CD14-positive monocyte (primary cell): ENCODE data around the gene WDR45. TPM values are rescaled to one million over a fixed set of nuclear protein-coding genes. Genes with fewer than 3 reads are reported as not detected.

Source experiments
- DNase-seq, 3 donors: peaks; one replicate each; pipeline ENCODE4 v3.0.0-alpha.2; 2011 to 2022
- H2AFZ ChIP-seq: 2 replicates; pipeline ENCODE4 v1.6.0; 2012; ENCODE audit warnings: mild to moderate bottlenecking, low read depth, low read length, inconsistent platforms; ENCODE audit not compliant: insufficient read depth, poor library complexity, severe bottlenecking
- H3K27ac ChIP-seq, 2 donors: 1 replicate in 1 of 2; 2 replicates in 1 of 2; pipeline ENCODE4 v1.5.1; 2012 to 2013; ENCODE audit warnings: low read length in 2 of 2, control low read depth in 1 of 2, inconsistent platforms in 1 of 2, low read depth in 1 of 2, mild to moderate bottlenecking in 1 of 2
- H3K27me3 ChIP-seq, 2 donors: one replicate each; pipeline versions ENCODE4 v1.6.0 to v1.6.1; 2011 to 2013; ENCODE audit warnings: low read length in 2 of 2; ENCODE audit not compliant: control insufficient read depth in 2 of 2, insufficient read depth in 2 of 2
- H3K36me3 ChIP-seq, 2 donors: replicated peaks in 1 of 2; 1 replicate in 1 of 2; 2 replicates in 1 of 2; pipeline versions ENCODE4 v1.5.1 to v1.6.1; 2012 to 2013; ENCODE audit warnings: low read length in 2 of 2, control low read depth in 1 of 2, inconsistent platforms in 1 of 2, mild to moderate bottlenecking in 1 of 2; ENCODE audit not compliant: insufficient read depth in 2 of 2, control insufficient read depth in 1 of 2
- H3K4me1 ChIP-seq, 2 donors: 1 replicate in 1 of 2; 2 replicates in 1 of 2; pipeline versions ENCODE4 v1.5.1 to v1.6.1; 2012 to 2013; ENCODE audit warnings: low read length in 2 of 2, control low read depth in 1 of 2, inconsistent platforms in 1 of 2, mild to moderate bottlenecking in 1 of 2, moderate library complexity in 1 of 2; ENCODE audit not compliant: insufficient read depth in 2 of 2, control insufficient read depth in 1 of 2
- H3K4me2 ChIP-seq: replicated peaks from 2 replicates; pipeline ENCODE3; 2012; ENCODE audit warnings: low read length, moderate library complexity, mild to moderate bottlenecking; ENCODE audit not compliant: poor library complexity, severe bottlenecking; ENCODE audit errors: extremely low read depth
- H3K4me3 ChIP-seq, 3 experiments: fragments of 200-600 bp in 1 of 3; sonication (generic) in 1 of 3; replicated peaks in 1 of 3; 1 replicate in 2 of 3; 2 replicates in 1 of 3; pipeline ENCODE4 v1.5.1; 2011 to 2013; ENCODE audit warnings: low read length in 3 of 3, mild to moderate bottlenecking in 3 of 3, control low read depth in 2 of 3, low read depth in 2 of 3, inconsistent platforms in 1 of 3, moderate library complexity in 1 of 3
- H3K79me2 ChIP-seq: 2 replicates; pipeline ENCODE4 v1.6.0; 2012; ENCODE audit warnings: mild to moderate bottlenecking, control low read depth, inconsistent platforms, low read length, moderate library complexity; ENCODE audit not compliant: insufficient read depth
- H3K9ac ChIP-seq: 2 replicates; pipeline ENCODE4 v1.6.0; 2017; ENCODE audit warnings: low read length, mild to moderate bottlenecking; ENCODE audit not compliant: insufficient read depth, poor library complexity, severe bottlenecking
- H3K9me3 ChIP-seq, 2 donors: replicated peaks in 1 of 2; 1 replicate in 1 of 2; 2 replicates in 1 of 2; pipeline versions ENCODE4 v1.5.1 to v1.6.1; 2012 to 2013; ENCODE audit warnings: low read length in 2 of 2, control low read depth in 1 of 2; ENCODE audit not compliant: control insufficient read depth in 1 of 2, insufficient read depth in 1 of 2
- H4K20me1 ChIP-seq: 2 replicates; pipeline ENCODE4 v1.6.0; 2012; ENCODE audit warnings: mild to moderate bottlenecking, low read length, control low read depth, moderate library complexity; ENCODE audit not compliant: insufficient read depth
- H3K27ac Mint-ChIP-seq, 7 donors: one replicate each; pipeline ENCODE4 v1.8.0; 2020; ENCODE audit warnings: mild to moderate bottlenecking in 7 of 7, mixed read lengths in 7 of 7, moderate library complexity in 6 of 7, inconsistent platforms in 2 of 7
- H3K27me3 Mint-ChIP-seq, 3 donors: one replicate each; pipeline ENCODE4 v1.8.0; 2021 to 2022; ENCODE audit warnings: low read depth in 3 of 3, mild to moderate bottlenecking in 3 of 3, mixed read lengths in 3 of 3, moderate library complexity in 3 of 3, inconsistent platforms in 1 of 3
- H3K36me3 Mint-ChIP-seq, 2 donors: one replicate each; pipeline ENCODE4 v1.8.0; 2020; ENCODE audit warnings: mixed read lengths in 2 of 2, inconsistent platforms in 1 of 2, mild to moderate bottlenecking in 1 of 2
- H3K4me1 Mint-ChIP-seq: one replicate; pipeline ENCODE4 v1.8.0; 2020; ENCODE audit warnings: mild to moderate bottlenecking, mixed read lengths
- H3K4me3 Mint-ChIP-seq, 2 donors: one replicate each; pipeline ENCODE4 v1.8.0; 2020; ENCODE audit warnings: mild to moderate bottlenecking in 2 of 2, mixed read lengths in 2 of 2, moderate library complexity in 1 of 2
- H3K9me3 Mint-ChIP-seq, 7 donors: one replicate each; pipeline ENCODE4 v1.8.0; 2020 to 2022; ENCODE audit warnings: mixed read lengths in 7 of 7, mild to moderate bottlenecking in 6 of 7, moderate library complexity in 6 of 7, inconsistent platforms in 2 of 7
- CTCF ChIP-seq: fragments of 200-600 bp; IDR thresholded peaks from one replicate; pipeline ENCODE4 v1.8.0; 2022; ENCODE audit warnings: antibody characterized with exemption, mild to moderate bottlenecking
- WGBS: methylation state at CpG from one replicate; pipeline ENCODE4 v1.1.5; 2013; ENCODE audit warnings: missing lambda C conversion rate; ENCODE audit not compliant: insufficient coverage; 5-methylcytosine and 5-hydroxymethylcytosine counted together
- intact Hi-C, 2 donors: fragments of 100-400 bp; cut with micrococcal nuclease; formaldehyde crosslinking; loops; one replicate each; pipeline versions ENCODE4 v1.15.0 to v1.15.1; 2023
- polyA plus RNA-seq, 3 donors: library from polyadenylated mRNA; depleted of rRNA in 1 of 3; unstranded in 2 of 3; stranded (reverse) in 1 of 3; fragments of 300-500 nt in 2 of 3; fragments of >200 nt in 1 of 3; fragmentation: Illumina TruSeq in 2 of 3; gene quantifications; 1 replicate in 2 of 3; 2 replicates in 1 of 3; pipeline ENCODE4 v1.2.3, GENCODE V29; 2012 to 2021

WDR45 gene
- polyA plus RNA-seq, 3 donors = 83.1 to 207 (median 83.8) TPM

GRCh38 chrX:49117581-49117980, 37.9 kb upstream of the WDR45 start:
- TF ChIP-seq CTCF = no peak
- peaks cover 0 to 5% (median 0%) of the 10 kb centered on the region in 7 donors for H3K9me3 Mint-ChIP-seq
- Histone ChIP-seq H3K79me2 (peaks cover 4% of the 10 kb centered on the region), H3K4me2 (no peak overlapping the region), H3K4me3 (no peak overlapping the region), H3K27ac (no peak overlapping the region), H3K9me3 (no peaks in the 10 kb centered on the region), H3K4me1 (peaks cover 2 to 4% of the 10 kb centered on the region in 2 donors), H4K20me1 (no peaks in the 10 kb centered on the region), H3K36me3 (peaks cover 57 to 77% of the 10 kb centered on the region in 2 donors), H2AFZ (no peak overlapping the region), H3K27me3 (no peaks in the 10 kb centered on the region), H3K9ac (no peak overlapping the region)
- H3K27ac Mint-ChIP-seq = peak overlapping the region in 1 of 7 donors; percentile 70
- no CpG with 5 or more reads among the region's 6 CpGs for WGBS
- H3K4me3 Mint-ChIP-seq = no peak overlapping the region
- no peak for DNase-seq
- intact Hi-C loops = no loop called here
- H3K36me3 Mint-ChIP-seq = peaks cover 56 to 72% of the 10 kb centered on the region in 2 donors
- H3K4me1 Mint-ChIP-seq = peaks cover 3% of the 10 kb centered on the region
- peaks cover 0 to 10% (median 0%) of the 10 kb centered on the region in 3 donors for H3K27me3 Mint-ChIP-seq

- peak overlapping the region in 1 of 7 donors; percentile 68 for H3K27ac Mint-ChIP-seq
- H4K20me1 ChIP-seq = no peaks in the 10 kb centered on the region
- no peaks in the 10 kb centered on the region for H3K79me2 ChIP-seq
- no peaks in the 10 kb centered on the region for H3K9me3 ChIP-seq
- H3K4me1 Mint-ChIP-seq = peaks cover 1% of the 10 kb centered on the region
- no peak overlapping the region for H3K9ac ChIP-seq
- no peak overlapping the region for H3K4me3 Mint-ChIP-seq
- H3K27me3 Mint-ChIP-seq = peaks cover 0 to 7% (median 0%) of the 10 kb centered on the region in 3 donors
- 100% methylated on average over 1 of the region's 5 CpGs for WGBS
- H3K36me3 Mint-ChIP-seq = peaks cover 58 to 73% of the 10 kb centered on the region in 2 donors
- no peak overlapping the region for H3K4me2 ChIP-seq
- H3K27me3 ChIP-seq = no peaks in the 10 kb centered on the region
- H3K4me3 ChIP-seq = no peak overlapping the region
- peaks cover 0 to 3% (median 0%) of the 10 kb centered on the region in 7 donors for H3K9me3 Mint-ChIP-seq
- no peaks in the 10 kb centered on the region for H3K4me1 ChIP-seq
- DNase-seq = no peak
- H3K27ac ChIP-seq = no peak overlapping the region
- no peak for TF ChIP-seq CTCF
- intact Hi-C loops = no loop called here
- H3K36me3 ChIP-seq = peaks cover 63 to 78% of the 10 kb centered on the region in 2 donors
- no peak overlapping the region for H2AFZ ChIP-seq
Observed at GRCh38 chrX:49116716-49117115, 37.0 kb upstream of the WDR45 start.
